ENCODE results near the gene BCL10. TPM values are rescaled to one million over a fixed set of nuclear protein-coding genes. Genes with fewer than 3 reads are reported as not detected.

BCL10 gene
- 58.4 and 77.9 TPM in 2 replicates for total RNA-seq

DNA sequence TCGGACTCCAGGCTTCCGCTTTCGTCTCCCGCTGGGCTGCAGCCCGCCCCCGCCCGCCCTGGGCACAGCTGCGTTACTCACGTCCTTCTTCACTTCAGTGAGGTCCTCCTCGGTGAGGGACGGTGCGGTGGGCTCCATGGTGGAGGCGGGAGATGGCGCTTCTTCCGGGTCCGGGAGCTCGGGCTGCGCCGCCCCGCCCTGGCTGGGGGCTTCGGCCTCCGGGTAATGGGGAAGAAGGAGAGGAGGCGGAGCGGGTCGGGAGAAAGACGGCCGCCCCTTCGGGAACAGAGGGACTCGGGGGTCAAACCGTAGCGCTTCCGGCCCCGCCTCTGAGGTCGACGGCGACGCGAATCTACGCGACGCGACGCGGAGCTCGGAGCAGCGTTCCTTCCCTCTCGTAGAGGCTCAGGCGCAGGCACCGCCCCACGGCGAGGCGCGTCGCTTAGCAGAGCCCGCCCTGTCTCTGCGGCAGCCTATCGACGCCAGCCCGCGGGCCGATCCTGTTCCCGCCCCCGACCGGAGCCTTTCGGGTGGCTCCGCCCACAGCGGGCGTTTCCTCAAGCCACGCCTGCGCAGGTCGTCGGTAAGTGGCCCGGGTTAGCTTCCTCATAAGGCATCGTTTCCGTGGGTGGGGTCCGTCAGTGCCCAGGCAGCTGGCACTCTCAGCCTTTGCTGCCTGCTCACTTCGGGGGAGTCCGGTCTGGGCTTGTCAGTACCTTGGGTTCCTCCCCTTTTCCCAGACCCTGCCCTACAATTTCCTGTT, at the start of gene BCL10:
Gene BCL10 (minus strand): TSS at position 418 of the 763 bp plus-strand sequence. CDS start 280 bp downstream, at position 138.
- DNase-seq = peak; percentile 99

DNA sequence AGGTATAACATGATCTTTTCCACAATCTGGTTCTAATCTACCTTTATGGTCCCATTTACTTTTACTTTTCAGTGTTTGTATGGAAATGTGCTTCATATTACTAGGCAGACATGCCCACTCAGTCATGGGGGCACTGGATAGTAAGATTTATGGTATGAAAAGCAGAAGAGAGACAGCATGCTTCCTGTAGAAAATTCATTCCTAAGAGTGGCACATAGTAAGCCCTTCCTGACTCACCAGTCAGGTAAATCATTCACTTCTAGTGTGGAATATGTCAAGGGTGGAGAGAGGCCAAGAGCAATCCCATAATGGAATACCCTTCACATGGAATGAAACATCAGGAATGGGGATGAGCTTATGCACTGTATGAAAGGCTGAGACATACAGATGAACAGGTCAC, 49.5 kb upstream of the BCL10 start:
- DNase-seq = no peak

DNA sequence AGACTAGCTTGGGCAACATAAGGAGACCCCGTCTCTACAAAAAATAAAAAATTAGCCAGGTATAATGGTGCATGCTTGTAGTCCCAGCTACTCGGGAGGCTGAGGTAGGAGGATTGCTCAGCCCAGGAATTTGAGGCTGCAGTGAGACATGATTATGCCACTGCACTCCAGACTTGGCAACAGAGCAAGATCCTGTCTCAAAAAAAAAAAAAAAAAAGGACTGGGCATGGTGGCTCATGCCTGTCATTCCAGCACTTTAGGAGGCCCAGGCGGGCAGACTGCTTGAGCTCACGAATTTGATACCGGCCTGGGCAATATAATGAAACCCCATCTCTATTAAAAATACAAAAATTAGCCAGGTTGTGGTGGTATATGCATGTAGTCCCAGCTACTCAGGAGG, 47.3 kb upstream of the BCL10 start:
- no peak for DNase-seq

DNA sequence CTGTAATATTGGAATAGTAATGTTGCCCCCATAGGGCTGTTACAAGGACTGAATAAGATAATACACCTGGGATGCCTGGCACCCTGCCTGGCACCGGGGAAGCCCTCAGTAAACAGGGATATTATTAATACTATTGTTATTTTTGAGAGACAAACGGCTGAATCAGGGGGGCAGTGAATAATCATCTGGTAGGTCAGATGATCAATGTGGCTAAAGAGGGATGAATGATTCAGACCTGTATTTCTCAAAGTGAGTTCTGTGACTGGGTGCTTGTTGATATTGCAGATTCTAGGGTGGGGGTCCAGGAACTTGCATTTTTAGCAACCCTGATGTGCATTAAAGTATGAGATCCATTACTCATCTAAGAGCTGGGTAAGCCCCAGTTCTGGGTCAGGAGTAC, 46.2 kb upstream of the BCL10 start:
- DNase-seq = peak; percentile 50

DNA sequence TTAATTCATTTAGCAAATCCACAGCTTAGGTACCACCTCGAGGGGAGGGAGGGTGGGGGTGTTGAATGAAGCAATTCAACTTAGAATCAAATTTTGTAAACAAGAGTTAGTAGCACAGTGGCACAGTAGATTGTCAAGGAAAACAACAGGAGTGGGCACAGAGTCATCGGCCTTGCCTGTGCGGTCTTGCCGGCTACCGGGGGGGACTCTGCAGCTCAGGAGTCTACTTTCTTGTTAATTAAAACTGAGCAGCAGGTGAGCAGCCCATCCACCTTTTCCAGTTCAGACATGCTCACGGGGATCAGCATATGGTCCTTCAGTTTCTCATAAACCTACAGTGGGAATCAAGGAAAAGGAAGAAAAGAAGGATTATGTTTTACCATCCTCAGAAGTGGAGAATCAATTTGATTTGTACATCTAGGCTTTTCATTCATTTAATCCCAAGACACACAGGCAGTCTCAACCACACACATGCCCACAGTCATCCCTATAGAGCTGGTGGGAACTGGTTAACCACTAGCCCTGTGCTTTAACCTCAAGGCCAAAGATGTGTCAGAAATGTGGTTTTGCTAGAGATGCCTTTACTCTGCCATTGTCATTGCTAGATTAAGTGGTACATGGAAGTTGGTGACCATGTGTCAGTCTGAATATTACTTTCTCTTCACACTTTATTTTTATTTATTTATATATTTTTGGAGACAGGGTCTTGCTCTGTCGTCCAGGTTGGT, 45.0 kb upstream of the BCL10 start:
- DNase-seq = peak; percentile 43

DNA sequence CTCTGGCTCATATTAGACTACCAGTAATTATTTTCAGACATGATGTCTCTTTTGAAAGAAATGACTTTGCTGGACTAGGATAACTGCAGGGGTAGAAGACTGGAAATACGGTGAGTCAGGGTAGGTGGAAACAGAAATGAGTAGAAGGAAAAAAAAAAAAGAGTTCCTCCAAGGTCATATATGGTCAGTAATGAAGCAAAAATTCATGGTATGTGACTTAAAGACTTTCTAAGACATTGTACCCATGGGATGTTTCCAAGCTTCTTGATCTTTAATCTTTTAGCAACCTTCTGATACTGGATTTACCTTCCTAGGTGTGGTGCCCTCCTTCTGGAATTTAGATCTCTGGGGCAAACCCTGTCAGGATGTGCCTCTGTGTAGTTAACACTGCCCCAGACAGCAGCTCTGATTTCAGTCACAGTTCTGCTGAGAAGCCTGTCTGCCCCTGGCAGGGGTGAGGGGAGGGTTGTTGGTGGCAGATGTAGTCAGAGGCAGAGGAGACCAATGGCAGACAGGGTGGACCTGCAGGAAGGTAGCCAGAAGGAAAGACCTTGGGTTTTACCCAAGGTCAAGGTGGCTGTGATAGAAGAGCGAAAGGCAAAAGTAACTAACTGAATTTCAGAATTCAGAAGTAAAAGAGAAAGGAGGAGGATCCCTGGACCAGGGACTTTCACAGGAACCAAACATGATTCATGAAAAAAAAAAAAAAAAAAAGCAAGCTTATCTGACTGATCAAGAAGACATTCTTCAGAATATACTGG, 44.1 kb upstream of the BCL10 start:
- peak; percentile 73 for DNase-seq

DNA sequence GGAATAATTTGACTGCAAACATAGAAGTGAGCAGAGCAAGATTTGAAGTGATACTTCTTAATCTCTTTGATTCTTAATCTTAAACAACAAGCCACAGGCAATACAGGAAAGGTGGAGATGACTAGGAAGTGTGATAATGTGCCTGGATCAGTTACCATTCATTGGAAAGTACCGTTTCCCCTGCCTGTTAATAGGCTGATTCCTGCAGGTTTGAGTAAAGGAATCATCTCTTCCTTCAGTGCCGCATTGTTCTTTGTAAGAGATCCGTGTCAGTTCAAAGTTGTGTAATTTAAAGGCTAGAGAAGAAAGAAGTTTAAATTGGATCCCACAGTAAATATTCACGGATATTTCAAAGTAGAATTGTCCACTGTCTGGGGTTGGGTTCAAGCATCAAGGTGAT, 43.5 kb upstream of the BCL10 start:
- peak; percentile 89 for DNase-seq

DNA sequence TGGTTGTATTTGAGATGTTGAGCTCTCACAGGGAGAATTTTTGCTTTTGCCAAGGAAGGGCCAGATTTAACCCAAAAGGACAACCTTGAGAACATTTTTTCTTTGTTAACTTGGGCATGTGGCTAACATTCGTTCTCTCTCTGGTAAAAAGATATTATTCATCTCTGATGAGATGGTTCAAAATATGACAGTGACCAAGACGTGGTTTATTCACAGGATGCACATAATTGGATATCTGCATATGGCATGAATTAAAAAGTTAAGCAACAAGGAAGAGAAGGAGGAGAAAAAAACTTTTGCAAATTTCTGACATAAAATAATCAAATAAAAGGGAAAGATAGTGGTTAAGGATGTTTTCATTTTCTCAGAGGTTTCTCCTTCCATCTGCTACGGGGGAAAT, 43.1 kb upstream of the BCL10 start:
- DNase-seq = no peak

DNA sequence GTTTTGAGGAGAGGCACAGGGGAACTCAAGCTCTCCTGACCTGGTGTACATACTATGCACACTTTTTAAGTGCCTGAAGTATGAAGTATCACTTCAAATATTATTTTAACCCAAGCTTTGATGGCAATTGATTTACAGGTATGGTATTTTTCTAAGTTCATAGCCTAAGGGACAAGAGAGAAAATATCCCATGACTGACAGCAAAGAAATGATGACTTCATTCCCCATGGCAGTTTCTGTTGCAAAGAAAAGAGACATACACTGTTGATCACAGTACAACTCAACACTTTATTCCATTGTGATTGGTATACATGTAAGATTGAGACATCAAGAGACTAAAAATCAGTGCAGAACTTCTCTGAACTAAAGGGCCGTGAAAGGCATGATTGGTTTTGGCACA, 41.8 kb upstream of the BCL10 start:
- no peak for DNase-seq

DNA sequence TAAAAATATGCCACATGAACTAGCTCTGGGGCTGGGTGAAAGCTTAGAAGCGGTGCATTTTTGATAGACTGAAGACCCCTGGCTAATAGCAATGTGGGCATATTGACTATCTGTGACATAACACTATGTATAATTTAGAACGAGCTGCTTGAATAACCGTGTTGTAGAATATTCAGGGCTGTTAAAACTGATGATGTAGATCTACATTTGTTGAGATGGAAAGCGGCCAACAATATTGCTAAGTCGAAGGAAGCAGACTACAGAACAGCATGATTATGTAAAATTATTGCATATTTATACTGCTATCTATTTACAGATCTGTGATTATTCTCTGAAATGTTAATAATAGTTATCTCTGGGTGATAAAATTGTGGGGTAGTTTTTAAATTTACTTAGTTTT, 41.1 kb upstream of the BCL10 start:
- DNase-seq = no peak

DNA sequence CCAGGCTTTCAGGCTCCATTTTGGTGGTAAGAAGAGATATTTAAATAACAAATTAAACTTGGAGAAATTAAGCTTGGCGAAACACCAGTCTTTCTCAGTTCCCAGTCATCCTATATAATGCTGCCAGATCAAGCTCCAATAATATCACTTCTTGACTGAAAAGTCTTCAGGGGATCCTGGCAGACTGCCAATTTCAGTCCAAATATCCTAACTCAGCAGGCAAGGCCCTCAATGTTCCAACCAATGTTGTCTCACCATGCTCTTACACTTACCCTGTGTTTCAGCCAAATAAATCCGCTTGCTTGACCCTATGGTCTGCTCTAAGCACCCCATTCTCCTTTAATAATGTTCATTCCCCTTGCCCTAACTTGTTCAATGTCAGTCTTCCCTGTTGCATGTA, 39.9 kb upstream of the BCL10 start:
- no peak for DNase-seq

DNA sequence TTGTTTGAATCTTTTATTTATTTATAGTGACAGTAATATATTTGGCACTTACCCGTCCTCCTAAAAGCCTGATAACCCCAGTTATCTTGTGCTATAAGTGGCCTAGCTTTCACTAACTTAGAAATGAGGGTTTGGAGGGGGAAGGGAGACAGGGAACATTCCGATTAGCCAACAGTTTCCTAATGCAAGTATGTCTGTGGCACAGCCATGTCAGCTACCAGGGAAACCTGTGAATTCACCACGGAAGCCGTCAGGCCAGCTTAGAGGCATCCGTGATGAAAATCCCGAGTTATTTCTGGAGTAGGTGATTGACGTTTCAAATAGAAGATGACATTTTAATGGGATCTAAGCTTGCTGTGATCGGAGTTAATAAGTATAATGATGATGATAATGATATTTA, 39.4 kb upstream of the BCL10 start:
- DNase-seq = no peak

DNA sequence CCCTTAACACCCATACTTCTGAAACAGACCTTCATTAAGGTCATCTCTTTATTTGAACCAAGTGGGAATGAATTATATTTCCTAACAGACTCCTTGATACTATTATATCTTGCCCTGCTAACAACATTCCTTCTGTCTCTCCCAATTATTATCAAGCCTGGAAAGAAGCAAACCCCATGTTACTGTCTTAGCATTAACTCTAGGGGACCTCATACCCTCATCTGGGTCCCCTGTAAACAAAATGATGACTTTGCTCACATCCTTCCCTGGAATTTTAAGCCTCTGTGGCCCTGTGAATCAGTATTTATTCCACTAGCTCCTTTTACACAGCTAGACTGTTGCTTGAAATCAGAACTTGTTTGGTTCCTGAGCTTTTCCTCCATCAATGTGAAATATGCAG, 38.3 kb upstream of the BCL10 start:
- no peak for DNase-seq

DNA sequence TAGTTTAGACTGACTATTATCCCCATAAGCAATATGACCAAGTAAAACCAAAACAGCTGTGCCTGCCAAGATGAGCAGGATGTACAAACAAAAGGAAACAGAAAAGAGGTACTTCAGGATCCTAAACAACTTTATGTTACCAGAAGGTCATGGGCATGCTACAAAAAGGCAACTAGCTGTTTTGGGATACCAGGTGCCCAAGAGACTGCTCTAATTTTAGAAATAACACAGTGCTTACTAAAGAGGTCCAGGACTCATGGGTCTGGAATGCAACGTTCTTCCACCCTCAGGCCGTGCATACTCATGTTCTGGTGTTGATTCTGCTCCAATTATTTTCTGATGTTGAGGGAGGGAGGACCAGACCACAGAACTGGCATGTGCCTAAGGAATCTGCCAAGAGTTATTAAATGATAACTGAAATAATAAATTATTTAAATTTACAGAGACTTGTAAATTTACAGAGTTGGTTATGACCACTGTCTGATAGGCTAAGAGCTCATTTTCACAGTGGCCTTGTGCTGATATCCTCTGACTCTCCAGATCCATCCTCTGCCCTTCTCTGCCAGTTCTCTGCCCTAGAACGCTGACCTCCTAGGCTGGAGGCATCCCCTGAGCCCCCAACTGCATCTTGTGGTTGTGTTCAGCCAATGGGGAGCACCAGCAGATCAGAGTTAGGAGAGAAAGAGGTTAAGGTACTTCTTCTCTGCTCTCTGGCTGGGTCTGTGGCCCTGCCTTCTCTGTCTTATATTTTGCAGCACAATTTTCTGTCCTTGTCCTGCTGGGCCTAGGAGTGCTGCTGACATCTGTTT, 37.7 kb upstream of the BCL10 start:
- peak; percentile 92 for DNase-seq

DNA sequence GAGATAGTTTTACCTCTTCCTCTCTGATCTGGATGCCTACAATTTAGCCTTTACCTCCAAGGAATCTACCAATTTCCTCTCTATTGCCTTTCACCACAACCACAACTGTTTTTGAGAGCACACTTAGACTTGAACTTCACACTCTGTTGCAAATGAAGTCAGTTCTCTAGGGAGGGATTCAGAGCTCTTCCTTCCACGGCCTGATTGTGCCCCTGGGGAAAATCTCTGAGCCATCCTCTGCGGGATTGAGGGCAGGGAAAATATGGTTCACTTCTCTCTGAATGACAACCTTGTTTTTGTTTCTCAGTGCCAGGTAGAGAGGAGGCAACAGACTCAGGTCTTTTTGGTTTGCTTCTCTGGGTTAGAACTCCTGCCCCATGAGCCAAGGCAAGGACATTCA, 35.4 kb upstream of the BCL10 start:
- no peak for DNase-seq

DNA sequence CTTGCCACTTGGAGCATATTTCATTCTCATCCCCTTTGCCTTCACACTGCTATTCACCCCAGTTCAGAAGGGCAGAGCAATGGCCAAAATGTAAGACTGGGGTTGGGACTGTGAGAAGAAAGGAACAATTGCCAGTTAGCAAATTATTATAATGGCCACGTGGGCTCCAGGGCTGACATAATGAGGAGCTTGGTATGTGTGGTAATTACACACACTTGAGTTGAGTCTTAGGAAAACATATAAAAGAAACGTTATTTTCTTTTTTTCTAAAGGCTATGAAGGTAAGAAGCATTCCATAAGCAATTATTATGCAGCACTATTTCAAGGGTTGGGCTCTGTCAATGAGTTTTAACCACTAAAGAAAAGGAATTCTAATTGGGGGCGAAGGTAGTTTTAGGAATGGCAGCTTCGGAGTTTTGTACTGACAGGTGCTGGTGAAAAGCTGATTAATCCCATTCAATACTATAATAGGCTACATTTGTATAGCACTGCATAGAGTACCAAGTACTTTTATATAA, 32.5 kb upstream of the BCL10 start:
- no peak for DNase-seq

DNA sequence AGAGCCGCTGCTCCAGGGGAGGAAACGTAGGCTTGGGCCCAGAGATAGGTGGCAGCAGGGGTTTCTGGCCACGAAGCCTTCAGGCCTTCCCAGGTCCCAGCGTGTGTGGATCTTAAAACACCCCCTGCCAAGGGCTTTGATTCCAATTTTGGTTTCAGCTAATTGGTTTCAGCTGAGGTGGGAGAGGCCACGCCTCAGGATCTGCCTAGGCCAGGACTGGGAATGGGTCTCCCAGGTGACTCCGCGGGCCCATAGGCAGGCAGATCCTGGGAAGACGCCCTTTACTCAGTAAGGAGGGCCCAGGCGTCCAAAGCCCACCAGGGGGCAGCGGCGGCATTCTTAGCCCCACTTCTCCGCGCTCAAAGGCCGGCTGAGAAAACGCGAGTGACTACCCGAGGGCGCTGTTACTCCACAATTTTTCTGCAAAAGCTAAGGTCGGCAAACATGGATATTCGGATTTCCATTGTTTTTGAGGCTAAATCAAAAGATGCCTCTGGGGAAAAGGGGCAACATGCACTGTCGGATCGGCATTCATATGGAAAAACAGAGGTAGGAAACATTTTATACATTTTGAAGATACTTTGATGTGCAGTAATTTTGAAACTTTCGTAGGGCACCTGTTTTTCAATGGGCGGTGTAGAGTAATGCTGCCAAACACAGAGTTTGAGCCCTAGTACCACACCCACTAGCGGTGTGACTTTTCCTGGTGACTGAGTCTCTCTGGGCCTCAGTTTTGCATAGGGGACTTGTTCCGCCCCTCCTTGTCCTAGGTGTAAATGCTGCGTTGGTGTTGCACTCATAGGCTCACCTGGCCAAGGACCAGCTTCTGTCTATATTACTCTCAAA, 31.8 kb upstream of the BCL10 start:
- peak; percentile 96 for DNase-seq

DNA sequence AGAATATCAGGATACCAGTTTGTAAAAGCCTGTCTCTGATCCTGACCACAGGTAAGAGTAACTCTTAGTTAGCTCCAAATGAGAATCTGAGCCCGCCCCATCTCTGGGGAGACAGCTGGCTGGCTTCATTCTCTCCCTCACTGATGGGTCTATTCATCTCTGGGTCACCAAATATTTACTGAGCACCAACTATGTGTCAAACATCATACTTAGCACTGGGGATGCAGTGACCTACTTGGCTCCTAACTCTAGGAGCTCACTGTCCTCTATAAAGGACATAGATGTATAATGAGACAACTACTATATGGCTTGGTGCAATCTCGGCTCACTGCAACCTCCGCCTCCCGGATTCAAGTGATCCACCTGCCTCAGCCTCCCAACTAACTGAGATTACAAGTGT, 29.8 kb upstream of the BCL10 start:
- no peak for DNase-seq

DNA sequence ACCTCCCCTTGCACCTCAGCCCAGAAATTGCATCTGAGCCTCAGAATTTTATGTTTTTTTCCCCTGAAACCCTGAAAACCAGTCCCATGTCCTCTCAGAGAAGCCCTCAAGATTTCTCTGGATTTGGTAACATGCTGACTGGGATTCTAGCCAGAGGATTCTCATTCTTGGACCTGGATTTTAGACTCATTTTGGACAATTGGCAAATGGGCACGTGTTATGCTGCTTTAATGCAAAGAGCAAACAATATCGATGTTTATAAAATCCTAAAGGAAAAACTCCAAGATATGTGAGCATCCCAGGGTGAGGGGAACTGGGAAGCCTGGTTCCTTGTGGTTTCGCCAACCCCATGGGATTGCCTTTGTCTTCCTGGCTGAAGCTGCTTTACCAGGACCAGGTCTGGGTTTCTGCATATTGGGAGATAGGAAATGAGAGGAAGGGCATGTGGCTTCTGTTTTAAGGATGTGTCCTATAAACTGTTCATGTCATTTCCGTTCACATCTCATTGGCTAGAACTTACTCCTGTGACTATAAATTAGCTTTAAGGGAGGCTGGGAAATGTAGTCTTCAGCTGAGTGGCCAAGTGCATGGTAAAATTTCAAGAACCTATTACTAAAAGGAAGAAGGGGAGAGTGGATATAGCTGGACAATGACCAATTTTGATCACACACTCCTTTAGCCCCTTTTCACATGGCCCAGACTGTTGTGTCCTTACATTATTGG, 27.2 kb upstream of the BCL10 start:
- no peak for DNase-seq

DNA sequence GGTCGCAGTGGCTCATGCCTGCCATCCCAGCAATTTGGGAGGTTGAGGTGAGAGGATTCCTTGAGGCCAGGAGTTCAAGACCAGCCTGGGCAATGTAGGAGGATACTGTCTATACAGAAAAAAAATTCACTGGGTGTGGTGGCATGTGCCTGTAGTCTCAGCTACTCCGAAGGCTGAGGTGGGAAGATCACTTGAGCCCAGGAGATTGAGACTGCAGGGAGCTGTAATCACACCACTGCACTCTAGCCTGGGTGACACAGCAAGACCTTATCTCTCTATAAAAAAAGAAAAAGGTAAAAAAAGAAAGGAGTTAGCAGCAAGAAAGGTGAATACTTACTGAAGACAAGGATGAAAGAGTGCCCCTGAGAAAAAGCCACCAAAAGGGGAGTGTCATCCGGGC, 23.7 kb upstream of the BCL10 start:
- no peak for DNase-seq

Data from dermis blood vessel endothelial cell (primary cell).